HG02759 (cell line): ENCODE data around the gene PDGFA.

Source experiments
- ATAC-seq: cut with Tn5 transposase; IDR thresholded peaks from one replicate; pipeline ENCODE4 v1.9.1; 2021; ENCODE audit warnings: mild to moderate bottlenecking, moderate library complexity; ENCODE audit not compliant: unreplicated experiment

PDGFA gene

GRCh38 chr7:519484-520390, at the start of gene PDGFA:
Gene PDGFA, minus strand, starts transcription at chr7:519846. Its CDS starts 845 bp downstream, at chr7:519001.
- peak; percentile 26 for ATAC-seq

DNA sequence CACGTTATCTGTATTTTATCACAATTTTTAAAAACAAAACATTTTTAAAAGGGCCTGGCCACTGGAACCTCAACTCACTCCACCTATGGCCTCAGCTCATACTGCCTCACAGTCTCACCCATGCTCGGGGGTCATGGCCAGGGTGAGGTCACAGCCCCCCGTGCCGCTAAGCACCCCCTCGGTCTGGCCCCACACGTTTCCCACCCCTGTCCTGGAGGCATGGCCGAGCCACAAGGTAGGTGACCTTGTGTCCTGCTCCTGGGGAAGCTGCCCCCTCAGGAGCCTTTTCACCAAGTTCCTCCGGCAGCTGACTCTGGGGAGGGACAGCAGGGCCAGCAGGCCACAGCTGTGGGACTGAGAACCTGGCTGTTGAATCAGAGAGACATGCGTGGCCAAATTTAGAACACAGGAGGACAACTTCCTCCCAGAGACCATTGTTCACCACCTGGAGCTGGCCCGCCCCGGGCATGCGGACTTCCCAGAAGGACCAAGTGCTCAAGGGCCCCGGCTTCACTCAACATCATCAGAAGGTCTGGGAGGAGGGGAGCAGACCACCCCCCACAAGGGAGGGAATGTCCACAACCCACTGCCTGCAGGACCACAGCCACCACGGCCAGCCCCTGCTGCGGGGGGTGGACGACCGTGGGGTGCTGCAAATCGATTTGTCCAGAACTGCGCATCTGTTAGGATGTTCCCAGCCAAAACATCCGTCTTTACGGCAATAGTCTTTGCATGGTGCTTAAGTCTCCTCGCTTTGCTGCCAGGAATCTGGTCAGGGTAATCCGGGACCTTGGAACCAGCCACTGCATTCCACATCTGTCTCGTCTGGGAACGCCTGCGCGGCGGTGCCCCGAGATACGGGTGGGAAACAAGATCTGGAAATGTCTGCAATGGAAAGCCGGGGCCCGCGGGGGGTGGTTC, 48.6 kb upstream of the PDGFA start:
- ATAC-seq, result no peak

- no peak for ATAC-seq
Observed at GRCh38 chr7:567305-567883, 47.7 kb upstream of the PDGFA start.

DNA sequence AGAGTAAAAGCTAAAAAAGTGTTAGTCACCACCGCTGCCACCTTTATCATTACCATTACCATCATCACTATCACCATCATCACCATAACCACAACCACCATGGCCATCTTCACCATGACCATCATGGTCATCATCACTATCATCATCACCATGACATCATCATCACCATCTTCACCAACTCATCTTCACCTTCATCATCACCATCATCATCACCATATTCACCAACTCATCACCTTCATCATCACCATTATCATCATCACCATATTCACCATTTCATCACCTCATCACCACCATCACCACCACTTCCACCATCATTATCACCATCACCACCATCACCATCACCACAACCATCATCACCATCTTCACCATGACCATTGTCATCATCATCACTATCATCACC, 46.5 kb upstream of the PDGFA start:
- ATAC-seq, result no peak

DNA sequence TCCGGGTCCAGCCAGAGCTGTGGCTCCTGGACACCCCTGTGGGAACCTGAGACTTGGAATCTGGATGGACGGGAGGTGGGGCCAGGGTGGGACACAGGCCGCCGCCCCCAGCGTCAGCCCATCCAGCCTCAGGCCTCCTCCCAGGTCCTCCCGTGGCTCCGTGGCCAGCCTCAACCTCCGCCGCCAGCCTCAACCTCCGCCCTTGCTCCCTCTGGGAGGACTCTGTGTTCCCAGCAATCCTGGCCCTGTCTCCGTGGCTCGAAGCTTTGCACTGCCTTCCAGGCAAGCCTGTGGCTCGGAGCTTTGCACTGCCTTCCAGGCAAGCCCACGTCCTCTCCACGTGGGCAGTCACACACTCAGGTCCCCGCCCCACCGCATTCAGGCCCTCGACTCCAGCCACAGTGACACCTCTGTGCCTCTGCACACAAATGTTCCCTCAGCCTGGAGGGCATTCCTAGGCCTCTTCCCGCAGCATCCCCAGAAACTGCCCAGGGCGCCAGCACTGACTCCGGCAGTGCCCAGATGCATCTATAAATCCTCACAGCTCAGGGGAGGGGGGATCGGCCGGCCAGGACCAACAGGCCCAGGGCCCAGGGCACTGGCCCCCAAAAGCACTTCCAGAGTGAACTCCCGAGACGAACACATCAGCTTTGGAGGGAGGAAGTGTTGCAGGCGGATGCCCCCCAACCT, 44.7 kb upstream of the PDGFA start:
- ATAC-seq, result no peak

- no peak for ATAC-seq
Observed at GRCh38 chr7:563629-564170, 44.1 kb upstream of the PDGFA start.

DNA sequence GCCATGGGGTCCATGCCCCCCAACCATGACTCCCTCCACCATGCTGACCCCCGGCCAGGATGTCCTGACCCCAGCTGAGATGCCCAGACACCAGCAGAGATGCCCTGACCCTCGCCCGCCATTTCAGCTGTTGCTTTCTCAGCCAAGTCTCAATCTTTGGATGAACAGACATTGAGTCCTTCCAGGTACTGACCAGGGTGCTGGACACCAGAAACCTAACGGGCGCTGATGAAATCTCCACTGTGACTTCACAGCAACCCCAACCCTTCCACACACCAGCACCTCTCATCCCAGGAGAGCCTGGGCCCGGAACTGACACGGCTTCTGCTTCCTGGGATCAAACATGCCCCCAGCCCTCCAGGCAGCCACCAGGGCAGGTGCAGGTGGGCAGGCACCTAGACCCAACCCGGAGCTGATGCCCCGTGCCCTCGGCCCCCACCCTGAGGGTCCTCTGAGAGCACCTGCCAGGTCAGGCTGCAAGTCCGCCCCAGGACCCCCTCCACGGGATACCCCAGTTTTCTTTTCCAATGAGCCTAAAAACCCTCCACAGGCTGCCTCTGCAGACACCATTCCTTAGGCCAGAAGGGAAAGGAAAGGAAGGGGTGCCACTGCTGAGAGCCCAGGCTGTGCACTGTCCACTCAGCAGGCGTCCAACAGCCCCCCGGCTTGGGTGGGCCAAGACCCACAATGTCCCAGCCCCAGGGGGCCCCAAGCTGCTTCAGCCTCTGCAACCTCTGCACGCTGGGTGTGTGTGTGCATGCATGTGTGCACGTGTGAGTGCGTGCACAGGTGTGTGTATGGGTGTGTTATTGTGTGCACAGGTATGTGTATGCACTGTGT, 43.4 kb upstream of the PDGFA start:
- ATAC-seq, result no peak

DNA sequence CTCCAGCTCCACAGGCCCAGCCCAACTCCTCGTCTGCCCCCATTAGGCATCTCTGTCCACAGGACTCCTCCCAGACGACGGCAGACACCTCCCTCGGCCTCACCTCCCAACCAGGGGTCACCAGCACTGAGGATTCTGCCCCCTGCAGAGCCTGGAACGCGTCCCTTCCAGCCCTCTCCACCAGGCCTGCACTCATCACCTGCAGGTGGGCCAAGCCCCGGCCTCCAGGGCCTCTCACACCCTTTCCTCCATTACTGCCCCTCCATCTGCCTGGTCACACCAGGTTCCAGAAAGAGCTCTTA, 42.7 kb upstream of the PDGFA start:
- no peak for ATAC-seq

DNA sequence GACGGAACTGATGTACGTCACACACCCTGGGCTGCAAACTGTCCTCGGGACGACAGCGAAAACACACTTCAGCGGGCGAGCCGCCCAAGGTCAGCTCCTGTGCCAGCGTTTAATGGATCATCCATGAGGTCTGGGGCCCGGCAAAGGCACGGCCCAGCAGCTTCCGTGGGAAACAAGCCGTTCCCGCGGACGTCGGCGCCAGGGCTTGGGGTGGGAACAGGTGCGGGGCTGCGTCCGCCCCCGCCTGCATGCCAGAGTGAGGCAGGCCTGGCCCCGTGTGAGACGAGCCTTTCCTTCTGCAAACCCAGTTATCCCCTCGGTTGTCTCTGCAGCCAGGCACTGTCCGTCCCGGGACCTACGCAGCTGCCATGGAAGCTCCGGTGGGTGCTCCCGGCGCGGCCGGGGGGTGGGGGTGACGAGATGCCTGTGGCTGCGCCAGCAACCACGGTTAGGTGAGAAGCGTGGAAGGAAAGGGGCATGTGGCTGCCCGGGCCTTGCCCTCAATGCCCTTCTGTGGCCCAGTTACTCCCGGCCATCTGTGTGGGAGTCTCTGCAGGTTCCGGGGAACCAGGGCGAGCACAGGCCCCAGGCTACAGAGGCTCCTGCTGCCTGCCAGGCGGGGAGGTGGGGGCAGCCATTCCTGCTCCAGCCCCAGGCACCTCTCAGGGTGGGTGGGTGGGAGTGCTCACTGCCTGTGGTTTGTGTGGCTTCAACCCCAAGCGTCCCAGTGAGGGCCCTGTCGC, 42.2 kb upstream of the PDGFA start:
- ATAC-seq, result no peak

DNA sequence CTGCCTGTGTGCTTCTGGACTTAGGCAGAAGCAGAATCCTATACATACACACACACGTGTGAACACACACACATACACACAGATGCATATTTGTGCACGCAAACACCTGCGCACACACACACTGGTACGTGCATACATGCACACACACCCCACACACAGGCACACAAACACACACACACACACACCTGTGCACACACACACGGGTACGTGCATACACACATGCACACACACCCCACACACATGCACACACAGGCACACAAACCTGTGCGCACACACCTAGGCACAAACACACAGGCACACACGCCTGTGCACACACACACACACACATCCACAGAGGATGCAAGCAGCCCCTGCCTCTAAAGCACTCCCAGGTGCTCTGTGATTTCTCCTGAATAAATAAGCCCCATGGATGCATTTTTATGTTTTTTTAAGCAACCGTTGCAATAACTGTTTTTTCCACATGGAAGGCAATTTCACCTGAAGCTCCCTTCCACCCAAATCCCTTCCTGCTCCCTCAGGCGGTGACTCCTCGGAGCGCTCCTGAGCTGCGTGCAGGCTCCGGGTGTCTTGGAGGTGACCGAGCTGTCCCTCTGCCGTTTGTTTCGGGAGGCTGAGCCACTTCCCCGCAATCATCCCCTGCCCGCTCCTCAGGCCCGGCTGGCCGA, 41.5 kb upstream of the PDGFA start:
- ATAC-seq, result no peak

- no peak for ATAC-seq
Observed at GRCh38 chr7:559396-559705, 39.7 kb upstream of the PDGFA start.

DNA sequence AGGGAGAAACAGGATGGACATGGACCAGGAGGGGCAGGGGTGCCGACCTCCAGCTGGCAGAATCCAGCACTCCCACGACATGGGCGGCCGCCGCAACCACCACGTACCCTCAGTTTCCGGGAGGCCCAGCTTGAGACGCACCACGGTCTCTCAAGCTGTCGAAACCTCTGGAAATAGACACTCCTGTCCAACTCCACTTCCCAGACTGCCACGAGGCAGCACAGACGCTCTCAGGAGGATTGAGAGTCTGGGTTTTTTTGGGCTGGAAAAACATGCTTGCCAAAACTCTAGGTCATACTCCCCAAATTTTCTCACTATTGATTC, 37.9 kb upstream of the PDGFA start:
- ATAC-seq, result no peak

GRCh38 chr7:556837-557557, 37.4 kb upstream of the PDGFA start:
- no peak for ATAC-seq

DNA sequence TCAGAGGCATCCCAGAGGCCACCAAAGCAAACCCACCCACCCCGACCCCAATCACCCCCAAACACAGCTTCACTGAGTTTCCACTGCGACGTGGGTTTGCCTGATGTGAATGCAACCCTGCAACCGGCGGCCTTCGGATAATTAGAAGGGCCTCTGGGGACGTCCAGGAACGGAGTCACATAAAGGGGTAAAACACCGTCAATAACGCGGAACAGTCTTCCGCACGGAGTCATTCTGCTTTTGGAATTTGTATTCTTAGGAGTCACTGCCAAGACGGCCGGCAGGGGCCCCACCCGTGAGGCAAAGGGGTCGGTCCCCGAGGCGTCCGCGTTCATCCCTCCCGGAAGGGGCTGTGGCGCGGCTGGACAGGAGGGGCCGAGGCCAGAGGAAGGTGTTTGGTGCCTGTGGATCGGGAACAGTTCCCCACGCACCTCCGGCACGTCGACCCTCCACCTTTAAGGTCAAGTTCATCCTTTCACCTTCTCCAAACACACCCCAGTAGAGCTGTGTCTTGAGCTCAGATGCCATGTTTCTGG, 36.7 kb upstream of the PDGFA start:
- ATAC-seq, result no peak

- ATAC-seq, result no peak
Observed at GRCh38 chr7:555551-556160, 36.0 kb upstream of the PDGFA start.

DNA sequence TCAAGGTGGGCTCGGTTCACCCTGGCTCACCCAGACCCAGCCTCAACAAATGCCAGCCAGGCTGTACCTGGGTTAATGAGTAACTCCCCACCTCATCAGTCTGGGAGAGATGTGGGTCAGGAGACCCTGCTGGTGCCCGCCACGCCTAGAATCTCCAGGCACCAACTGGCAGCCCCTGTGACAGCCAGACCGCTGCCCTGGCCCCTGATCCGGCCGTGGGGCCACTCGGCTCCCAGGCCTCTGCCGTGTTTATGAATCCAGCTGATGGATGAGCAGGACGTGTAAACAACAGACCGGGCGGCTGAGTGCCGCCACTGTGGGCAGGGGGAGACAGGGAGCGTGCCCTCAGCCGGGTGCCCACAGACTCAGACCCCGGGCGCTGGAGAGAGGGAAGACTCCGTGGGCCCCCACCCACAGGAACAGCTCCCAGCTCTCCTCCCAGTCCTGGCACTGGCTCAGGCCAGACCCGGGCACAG, 34.0 kb upstream of the PDGFA start:
- no peak for ATAC-seq

- ATAC-seq, result no peak
Observed at GRCh38 chr7:552868-553635, 33.4 kb upstream of the PDGFA start.
